ENCODE results near the gene DAB2IP.

The DAB2IP gene

DNA sequence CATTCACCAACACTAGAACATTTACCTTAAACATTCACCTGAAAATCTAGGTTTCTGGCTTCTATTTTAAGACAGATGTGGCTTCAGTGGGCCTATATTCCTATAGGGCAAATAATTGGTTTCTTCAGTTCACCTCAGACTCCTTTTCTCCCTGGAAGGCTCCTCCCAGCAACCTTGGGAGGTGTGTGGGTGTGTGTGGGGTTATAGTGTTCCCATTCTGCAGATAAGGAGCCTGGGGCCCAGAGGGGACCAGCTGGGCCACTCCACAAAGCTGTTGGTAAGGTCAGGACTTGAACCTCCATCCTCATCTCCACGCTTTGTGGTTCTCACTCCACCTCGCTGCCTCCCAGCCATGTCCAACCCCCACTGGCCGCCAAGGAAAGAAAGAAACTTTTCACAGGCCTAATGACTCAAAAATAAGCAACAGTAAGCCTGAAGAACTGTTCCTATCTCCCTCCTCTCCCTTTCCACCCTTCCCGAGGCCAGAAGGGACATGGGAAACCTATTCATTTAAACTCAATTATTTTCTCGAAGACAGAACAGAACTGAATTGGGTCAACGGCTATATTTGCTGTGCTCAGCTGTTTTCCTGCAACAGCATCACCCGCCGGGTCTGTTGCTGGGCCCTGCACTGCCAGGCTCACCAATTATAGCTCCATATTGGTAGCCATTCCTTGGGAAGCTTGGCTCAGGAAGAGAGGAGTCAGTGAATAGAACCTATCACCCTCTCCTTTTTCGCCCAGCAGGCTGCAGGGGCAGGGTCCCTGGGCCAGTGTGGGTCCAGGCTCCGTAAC is 78.5 kb downstream of the DAB2IP start:
- H3K4me1 ChIP-seq (ENCODE audit: control insufficient read depth, insufficient read depth, low read length): peaks cover 6% of the 10 kb centered on the region
- no peaks in the 10 kb centered on the region for H3K9me3 ChIP-seq (ENCODE audit: control insufficient read depth, insufficient read depth, low read length)
- H3K4me3 ChIP-seq (ENCODE audit: low read depth, low read length): no peak overlapping the region
- H3K9ac ChIP-seq (ENCODE audit: low read depth, low read length): no peak overlapping the region
- no peaks in the 10 kb centered on the region for H3K27me3 ChIP-seq (ENCODE audit: control insufficient read depth, insufficient read depth, low read length)
- peaks cover 3% of the 10 kb centered on the region for H3K36me3 ChIP-seq (ENCODE audit: control insufficient read depth, insufficient read depth, low read length)

GRCh38 chr9:121731090-121731489 is 79.7 kb downstream of the DAB2IP start:
- no peaks in the 10 kb centered on the region for H3K9me3 ChIP-seq (ENCODE audit: control insufficient read depth, insufficient read depth, low read length)
- peaks cover 3% of the 10 kb centered on the region for H3K36me3 ChIP-seq (ENCODE audit: control insufficient read depth, insufficient read depth, low read length)
- peaks cover 11% of the 10 kb centered on the region for H3K4me1 ChIP-seq (ENCODE audit: control insufficient read depth, insufficient read depth, low read length)
- no peaks in the 10 kb centered on the region for H3K27me3 ChIP-seq (ENCODE audit: control insufficient read depth, insufficient read depth, low read length)
- no peak overlapping the region for H3K4me3 ChIP-seq (ENCODE audit: low read depth, low read length)
- no peak overlapping the region for H3K9ac ChIP-seq (ENCODE audit: low read depth, low read length)

GRCh38 chr9:121731919-121732318 is 80.5 kb downstream of the DAB2IP start:
- no peak overlapping the region for H3K9ac ChIP-seq (ENCODE audit: low read depth, low read length)
- peaks cover 3% of the 10 kb centered on the region for H3K36me3 ChIP-seq (ENCODE audit: control insufficient read depth, insufficient read depth, low read length)
- no peak overlapping the region for H3K4me3 ChIP-seq (ENCODE audit: low read depth, low read length)

DNA sequence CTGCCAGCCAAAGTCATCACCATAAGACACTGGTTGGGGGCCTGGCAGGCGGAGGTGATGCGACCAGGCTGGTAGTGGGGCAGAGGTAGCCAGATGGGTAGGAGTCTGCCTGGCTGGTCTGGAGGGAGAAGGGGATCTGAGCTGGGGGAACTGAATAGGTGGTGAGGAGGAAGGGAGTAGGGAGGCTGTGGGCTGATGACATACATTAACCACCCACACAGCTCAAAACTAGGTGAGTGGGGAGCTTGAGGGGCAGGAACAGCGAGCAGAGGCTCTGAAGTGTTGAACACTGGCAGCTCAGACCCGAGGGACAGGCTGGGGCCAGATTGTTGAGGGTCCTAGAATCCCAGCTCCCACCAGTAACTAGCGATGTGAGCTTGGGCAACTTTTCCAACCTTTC is 81.0 kb downstream of the DAB2IP start:
- H3K27me3 ChIP-seq (ENCODE audit: control insufficient read depth, insufficient read depth, low read length): no peaks in the 10 kb centered on the region
- no peak overlapping the region for H3K4me3 ChIP-seq (ENCODE audit: low read depth, low read length)
- H3K9ac ChIP-seq (ENCODE audit: low read depth, low read length): no peak overlapping the region
- H3K36me3 ChIP-seq (ENCODE audit: control insufficient read depth, insufficient read depth, low read length): no peaks in the 10 kb centered on the region
- peaks cover 11% of the 10 kb centered on the region for H3K4me1 ChIP-seq (ENCODE audit: control insufficient read depth, insufficient read depth, low read length)
- H3K9me3 ChIP-seq (ENCODE audit: control insufficient read depth, insufficient read depth, low read length): no peaks in the 10 kb centered on the region

More at GRCh38 chr9:121731919-121732318, 80.5 kb downstream of the DAB2IP start:
- no peaks in the 10 kb centered on the region for H3K27me3 ChIP-seq (ENCODE audit: control insufficient read depth, insufficient read depth, low read length)
- peaks cover 11% of the 10 kb centered on the region for H3K4me1 ChIP-seq (ENCODE audit: control insufficient read depth, insufficient read depth, low read length)
- no peaks in the 10 kb centered on the region for H3K9me3 ChIP-seq (ENCODE audit: control insufficient read depth, insufficient read depth, low read length)

DNA sequence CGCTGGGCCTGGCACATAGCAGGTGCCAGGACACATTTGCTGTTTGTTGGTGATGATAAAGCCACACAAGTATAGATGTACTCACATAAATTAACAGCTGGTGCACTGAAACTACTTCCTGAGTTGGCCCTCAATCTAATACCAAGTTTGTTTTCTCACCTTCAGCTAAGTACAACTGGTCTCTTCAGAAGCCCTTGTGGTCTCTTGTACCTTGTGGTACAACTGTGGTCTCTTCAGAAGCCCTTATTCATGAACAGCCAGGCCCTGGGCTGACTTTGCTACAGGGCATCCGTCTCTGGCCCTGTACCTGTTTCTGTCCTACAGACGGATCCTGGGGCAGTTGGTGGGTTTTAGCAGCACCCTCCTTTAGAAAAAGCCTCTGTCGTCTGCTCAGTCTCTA is 81.5 kb downstream of the DAB2IP start:
- peaks cover 11% of the 10 kb centered on the region for H3K4me1 ChIP-seq (ENCODE audit: control insufficient read depth, insufficient read depth, low read length)

DNA sequence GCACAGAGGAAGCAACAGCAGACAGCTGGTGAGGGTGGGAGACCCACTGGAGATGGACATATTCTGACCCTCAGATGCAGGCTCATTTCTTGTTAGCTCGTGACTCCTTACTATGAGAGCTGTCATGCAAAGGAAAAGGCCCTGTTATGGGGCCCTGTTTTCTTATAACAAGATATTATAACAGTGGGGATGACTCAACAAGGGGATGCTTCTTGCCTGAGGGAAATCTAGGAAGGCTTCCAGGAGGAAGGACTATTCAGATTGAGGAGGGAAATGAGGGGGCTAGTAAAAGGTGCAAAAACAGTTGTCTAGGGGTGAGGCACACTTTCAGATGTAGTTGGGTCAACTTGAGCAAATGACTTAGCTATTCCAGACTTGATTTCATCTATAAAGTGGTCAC is 83.0 kb downstream of the DAB2IP start:
- Histone ChIP-seq H3K27me3 (ENCODE audit: control insufficient read depth, insufficient read depth, low read length) (no peaks in the 10 kb centered on the region), H3K9me3 (ENCODE audit: control insufficient read depth, insufficient read depth, low read length) (no peaks in the 10 kb centered on the region), H3K4me3 (ENCODE audit: low read depth, low read length) (no peak overlapping the region), H3K36me3 (ENCODE audit: control insufficient read depth, insufficient read depth, low read length) (no peaks in the 10 kb centered on the region), H3K9ac (ENCODE audit: low read depth, low read length) (no peak overlapping the region), H3K4me1 (ENCODE audit: control insufficient read depth, insufficient read depth, low read length) (peaks cover 21% of the 10 kb centered on the region)

More for the DNA sequence above, 81.5 kb downstream of the DAB2IP start:
- Histone ChIP-seq H3K9ac (ENCODE audit: low read depth, low read length) (no peak overlapping the region), H3K9me3 (ENCODE audit: control insufficient read depth, insufficient read depth, low read length) (no peaks in the 10 kb centered on the region), H3K27me3 (ENCODE audit: control insufficient read depth, insufficient read depth, low read length) (no peaks in the 10 kb centered on the region), H3K36me3 (ENCODE audit: control insufficient read depth, insufficient read depth, low read length) (no peaks in the 10 kb centered on the region), H3K4me3 (ENCODE audit: low read depth, low read length) (no peak overlapping the region)

- peaks cover 21% of the 10 kb centered on the region for H3K4me1 ChIP-seq (ENCODE audit: control insufficient read depth, insufficient read depth, low read length)
Observed at GRCh38 chr9:121735065-121735792, 83.8 kb downstream of the DAB2IP start.

GRCh38 chr9:121735793-121736770 is 84.6 kb downstream of the DAB2IP start:
- peaks cover 21% of the 10 kb centered on the region for H3K4me1 ChIP-seq (ENCODE audit: control insufficient read depth, insufficient read depth, low read length)
- H3K9me3 ChIP-seq (ENCODE audit: control insufficient read depth, insufficient read depth, low read length): no peaks in the 10 kb centered on the region
- peak overlapping the region; percentile 81 for H3K4me3 ChIP-seq (ENCODE audit: low read depth, low read length)
- no peaks in the 10 kb centered on the region for H3K36me3 ChIP-seq (ENCODE audit: control insufficient read depth, insufficient read depth, low read length)
- H3K9ac ChIP-seq (ENCODE audit: low read depth, low read length): no peak overlapping the region
- H3K27me3 ChIP-seq (ENCODE audit: control insufficient read depth, insufficient read depth, low read length): no peaks in the 10 kb centered on the region

More at GRCh38 chr9:121735065-121735792, 83.8 kb downstream of the DAB2IP start:
- Histone ChIP-seq H3K36me3 (ENCODE audit: control insufficient read depth, insufficient read depth, low read length) (no peaks in the 10 kb centered on the region), H3K9me3 (ENCODE audit: control insufficient read depth, insufficient read depth, low read length) (no peaks in the 10 kb centered on the region), H3K9ac (ENCODE audit: low read depth, low read length) (no peak overlapping the region), H3K27me3 (ENCODE audit: control insufficient read depth, insufficient read depth, low read length) (no peaks in the 10 kb centered on the region), H3K4me3 (ENCODE audit: low read depth, low read length) (peak overlapping the region; percentile 56)

DNA sequence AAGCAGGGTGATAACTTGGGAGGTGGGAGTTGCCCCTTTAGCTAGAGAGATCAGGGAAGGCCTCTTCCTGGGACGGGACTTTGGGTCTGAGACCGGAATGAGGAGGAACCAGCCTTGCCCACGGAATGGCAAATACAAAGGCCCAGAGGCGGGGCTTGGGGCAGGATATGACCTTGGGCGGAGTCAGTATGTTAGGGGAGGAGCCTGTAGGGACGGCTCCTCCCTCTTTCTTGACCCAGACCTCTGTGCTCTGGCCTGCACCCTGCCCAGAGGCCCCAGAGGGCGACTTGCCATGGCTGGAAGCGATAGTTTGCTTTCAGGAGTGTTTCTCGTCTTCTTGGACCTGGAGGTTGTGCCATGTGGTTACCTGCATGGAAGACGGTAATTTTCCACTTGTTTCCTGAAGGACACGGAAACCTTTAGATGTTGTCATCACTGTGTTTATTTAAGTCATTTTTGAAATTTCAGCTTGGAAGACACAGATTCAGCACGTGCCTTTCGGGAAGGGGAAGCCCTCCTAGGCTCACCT is 85.6 kb downstream of the DAB2IP start:
- peak overlapping the region; percentile 81 for H3K4me3 ChIP-seq (ENCODE audit: low read depth, low read length)
- no peak overlapping the region for H3K9ac ChIP-seq (ENCODE audit: low read depth, low read length)
- peaks cover 21% of the 10 kb centered on the region for H3K4me1 ChIP-seq (ENCODE audit: control insufficient read depth, insufficient read depth, low read length)
- H3K36me3 ChIP-seq (ENCODE audit: control insufficient read depth, insufficient read depth, low read length): no peaks in the 10 kb centered on the region
- no peaks in the 10 kb centered on the region for H3K27me3 ChIP-seq (ENCODE audit: control insufficient read depth, insufficient read depth, low read length)
- H3K9me3 ChIP-seq (ENCODE audit: control insufficient read depth, insufficient read depth, low read length): no peaks in the 10 kb centered on the region

- H3K27me3 ChIP-seq (ENCODE audit: control insufficient read depth, insufficient read depth, low read length): no peaks in the 10 kb centered on the region
- peaks cover 21% of the 10 kb centered on the region for H3K4me1 ChIP-seq (ENCODE audit: control insufficient read depth, insufficient read depth, low read length)
- H3K9ac ChIP-seq (ENCODE audit: low read depth, low read length): no peak overlapping the region
- H3K9me3 ChIP-seq (ENCODE audit: control insufficient read depth, insufficient read depth, low read length): no peaks in the 10 kb centered on the region
- no peak overlapping the region for H3K4me3 ChIP-seq (ENCODE audit: low read depth, low read length)
- H3K36me3 ChIP-seq (ENCODE audit: control insufficient read depth, insufficient read depth, low read length): no peaks in the 10 kb centered on the region
Observed at GRCh38 chr9:121737481-121737931, 86.1 kb downstream of the DAB2IP start.

- no peaks in the 10 kb centered on the region for H3K27me3 ChIP-seq (ENCODE audit: control insufficient read depth, insufficient read depth, low read length)
- H3K4me3 ChIP-seq (ENCODE audit: low read depth, low read length): no peak overlapping the region
- peaks cover 21% of the 10 kb centered on the region for H3K4me1 ChIP-seq (ENCODE audit: control insufficient read depth, insufficient read depth, low read length)
- no peaks in the 10 kb centered on the region for H3K36me3 ChIP-seq (ENCODE audit: control insufficient read depth, insufficient read depth, low read length)
- H3K9me3 ChIP-seq (ENCODE audit: control insufficient read depth, insufficient read depth, low read length): no peaks in the 10 kb centered on the region
- no peak overlapping the region for H3K9ac ChIP-seq (ENCODE audit: low read depth, low read length)
Observed at GRCh38 chr9:121738411-121738810, 87.0 kb downstream of the DAB2IP start.
